Right renal pelvis (tissue), 4 donors: Measurements from ENCODE around the gene TSHZ2. TPM values are rescaled to one million over a fixed set of nuclear protein-coding genes. Genes with fewer than 3 reads are reported as not detected.

ENCODE experiments used
- DNase-seq, 4 donors: peaks; one replicate each; pipeline ENCODE4 v3.0.0-alpha.2; 2013; ENCODE audit warnings: low read depth in 4 of 4, low spot score in 3 of 4, missing footprints in 1 of 4
- polyA plus RNA-seq, 4 donors: library from polyadenylated mRNA; unstranded; fragments of 120-200 nt; gene quantifications; one replicate each; pipeline ENCODE4 v1.2.1, GENCODE V29; 2013; ENCODE audit not compliant: insufficient read length in 4 of 4

Gene TSHZ2
- polyA plus RNA-seq, 4 donors: 12.6 to 14.2 (median 12.9) TPM

- no peak for DNase-seq
Measured at GRCh38 chr20:53263554-53264438, 291.6 kb downstream of the TSHZ2 start.

- DNase-seq: no peak
Measured at GRCh38 chr20:53264604-53265003, 292.4 kb downstream of the TSHZ2 start.

- DNase-seq: no peak
Measured at GRCh38 chr20:53265304-53265875, 293.2 kb downstream of the TSHZ2 start.

GRCh38 chr20:53269380-53269779 lies 297.2 kb downstream of the TSHZ2 start:
- DNase-seq: no peak

GRCh38 chr20:53270792-53271375 lies 298.7 kb downstream of the TSHZ2 start:
- no peak for DNase-seq

- DNase-seq: no peak
Measured at GRCh38 chr20:53274365-53274764, 302.2 kb downstream of the TSHZ2 start.

GRCh38 chr20:53274807-53275206 lies 302.6 kb downstream of the TSHZ2 start:
- no peak for DNase-seq

GRCh38 chr20:53276143-53276542 lies 304.0 kb downstream of the TSHZ2 start:
- DNase-seq: no peak

GRCh38 chr20:53278555-53278954 lies 306.4 kb downstream of the TSHZ2 start:
- no peak for DNase-seq

- DNase-seq: no peak
Measured at GRCh38 chr20:53279735-53280134, 307.6 kb downstream of the TSHZ2 start.

GRCh38 chr20:53281557-53282117 lies 309.5 kb downstream of the TSHZ2 start:
- DNase-seq: no peak

- DNase-seq: no peak
Measured at GRCh38 chr20:53282217-53282955, 310.2 kb downstream of the TSHZ2 start.

GRCh38 chr20:53283011-53283410 lies 310.9 kb downstream of the TSHZ2 start:
- no peak for DNase-seq

- DNase-seq: no peak
Measured at GRCh38 chr20:53283597-53283996, 311.4 kb downstream of the TSHZ2 start.

- no peak for DNase-seq
Measured at GRCh38 chr20:53284256-53284655, 312.1 kb downstream of the TSHZ2 start.

- DNase-seq: no peak
Measured at GRCh38 chr20:53284696-53285095, 312.5 kb downstream of the TSHZ2 start.

GRCh38 chr20:53287357-53288042 lies 315.3 kb downstream of the TSHZ2 start:
- DNase-seq: no peak

- DNase-seq: no peak
Measured at GRCh38 chr20:53291548-53291947, 319.4 kb downstream of the TSHZ2 start.

GRCh38 chr20:53292347-53292746 lies 320.2 kb downstream of the TSHZ2 start:
- no peak for DNase-seq

GRCh38 chr20:53294804-53295203 lies 322.6 kb downstream of the TSHZ2 start:
- no peak for DNase-seq
